NCI-H2081 treated with DMSO at 0.1 percent for 48 hours (cell line): ENCODE data around the gene NRXN3.
A peak's percentile ranks its signal among the peaks of the same experiment; 100 is the strongest.

ENCODE experiments used
- DNase-seq: peaks from one replicate; lab custom pipeline; 2025; lab: John Stamatoyannopoulos, UW

Gene NRXN3

DNA sequence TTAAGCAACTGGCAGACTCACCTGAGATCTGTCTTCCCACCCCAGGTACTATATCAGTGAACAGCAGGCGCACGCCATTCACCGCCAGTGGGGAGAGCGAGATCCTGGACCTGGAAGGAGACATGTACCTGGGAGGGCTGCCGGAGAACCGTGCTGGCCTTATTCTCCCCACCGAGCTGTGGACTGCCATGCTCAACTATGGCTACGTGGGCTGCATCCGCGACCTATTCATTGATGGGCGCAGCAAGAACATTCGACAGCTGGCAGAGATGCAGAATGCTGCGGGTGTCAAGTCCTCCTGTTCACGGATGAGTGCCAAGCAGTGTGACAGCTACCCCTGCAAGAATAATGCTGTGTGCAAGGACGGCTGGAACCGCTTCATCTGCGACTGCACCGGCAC is 544.5 kb downstream of the NRXN3 start:
- DNase-seq = no peak

DNA sequence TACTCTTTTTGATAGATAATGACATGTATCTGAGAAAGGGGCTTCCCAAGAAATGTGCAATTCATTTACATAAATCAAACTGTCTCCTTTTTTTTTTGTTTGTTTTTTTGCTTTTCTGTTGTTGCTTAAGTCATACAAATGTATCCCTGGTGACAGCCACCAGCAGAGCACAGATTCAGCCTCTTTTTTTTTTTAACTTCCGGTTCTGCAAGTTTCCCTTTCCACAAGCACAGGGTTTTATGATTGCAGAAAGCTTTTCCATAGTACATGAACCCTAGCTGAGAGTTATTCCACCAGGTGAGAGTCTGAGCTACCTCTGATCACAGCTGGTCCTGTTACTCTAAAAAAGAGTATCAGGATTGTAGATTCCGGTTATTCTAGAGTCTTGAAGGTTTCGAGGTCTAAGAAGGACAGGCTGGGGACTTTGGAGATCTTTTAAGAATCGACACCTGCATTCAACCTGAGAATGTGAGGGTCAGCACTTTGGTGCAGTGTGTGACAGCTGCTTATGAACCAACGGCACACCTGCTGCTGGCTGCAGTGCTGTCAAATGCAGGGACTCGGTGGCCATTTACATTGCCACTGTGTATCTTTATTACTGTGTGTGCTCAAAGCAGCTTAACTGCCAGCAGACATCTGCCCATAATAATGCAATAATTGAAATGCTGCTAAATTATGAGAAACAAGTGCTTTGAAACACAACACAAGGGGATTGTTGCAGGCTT is 551.7 kb downstream of the NRXN3 start:
- DNase-seq = peak; percentile 11

- peak; percentile 9 for DNase-seq
Measured at GRCh38 chr14:78725086-78725485, 554.9 kb downstream of the NRXN3 start.

DNA sequence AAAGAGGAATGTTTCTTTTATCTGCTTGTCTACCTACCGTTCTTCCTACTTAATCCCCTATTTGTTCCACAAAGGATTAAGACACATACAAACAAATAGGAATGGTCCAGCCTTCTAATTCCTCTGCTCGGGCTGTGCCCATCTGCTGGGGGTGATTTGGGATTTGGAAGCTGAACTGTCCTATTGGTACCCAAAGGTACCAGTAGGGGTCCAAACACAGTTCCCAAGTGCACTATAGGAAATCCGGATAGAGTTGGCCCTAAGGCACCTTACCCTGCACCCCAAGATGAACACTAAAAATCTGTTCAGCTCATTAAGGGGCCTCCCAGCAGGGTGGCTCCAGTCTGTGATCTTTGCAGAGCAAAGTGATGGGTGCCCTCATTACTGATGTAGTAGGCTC is 566.9 kb downstream of the NRXN3 start:
- no peak for DNase-seq

DNA sequence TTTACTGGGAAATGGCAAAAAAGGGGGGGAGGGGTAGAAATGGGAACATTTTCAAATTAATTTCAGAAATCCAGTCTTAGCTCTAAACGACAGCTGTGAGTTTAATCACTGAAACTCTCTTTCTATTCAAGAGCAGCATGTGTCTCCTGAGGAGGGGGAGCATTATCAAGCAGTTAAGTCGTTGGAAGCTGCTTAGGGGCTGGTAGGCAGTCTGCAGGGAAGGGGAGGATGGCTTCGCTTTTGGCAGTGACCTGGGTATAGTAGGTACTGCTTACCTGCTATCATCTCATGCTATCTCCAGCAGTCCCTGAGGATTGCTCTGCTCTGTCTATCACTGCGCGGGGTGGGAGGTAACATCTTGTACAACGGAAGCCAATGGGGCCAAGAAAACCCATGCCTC is 567.4 kb downstream of the NRXN3 start:
- no peak for DNase-seq

GRCh38 chr14:78746086-78746595 is 576.0 kb downstream of the NRXN3 start:
- DNase-seq = no peak

GRCh38 chr14:78747813-78748212 is 577.6 kb downstream of the NRXN3 start:
- no peak for DNase-seq

DNA sequence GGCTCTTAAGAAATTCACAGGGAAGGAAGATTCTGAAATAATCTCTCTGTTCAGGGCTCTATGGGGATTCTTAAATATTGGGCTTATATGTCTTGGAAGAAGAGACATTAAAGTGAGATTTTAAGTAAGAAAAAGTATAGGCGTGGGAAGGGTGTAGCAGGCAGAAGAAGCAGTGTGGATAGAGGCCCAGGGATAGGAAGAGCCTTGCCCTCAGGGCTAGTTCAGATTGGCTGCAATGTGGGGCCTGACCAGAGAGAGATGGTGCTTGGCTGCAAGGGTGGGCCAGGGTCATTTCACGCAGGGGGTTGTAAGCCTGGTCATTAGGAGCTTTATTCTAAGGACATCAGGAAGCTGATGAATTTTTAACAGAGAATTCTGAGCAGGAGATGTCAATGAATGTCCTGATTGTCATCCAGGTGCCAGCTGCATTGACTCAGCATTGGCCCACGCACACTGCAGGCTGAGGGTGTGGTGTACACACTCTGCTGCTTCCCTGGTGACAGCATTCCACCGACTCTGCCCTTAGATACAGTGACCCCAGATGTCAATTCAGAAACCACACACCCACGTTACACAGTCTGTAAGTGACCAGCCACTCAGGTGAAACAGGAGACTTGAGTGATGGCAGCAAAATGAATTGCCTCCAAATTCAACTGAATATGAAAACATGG is 582.5 kb downstream of the NRXN3 start:
- no peak for DNase-seq

GRCh38 chr14:78754059-78754458 is 583.9 kb downstream of the NRXN3 start:
- no peak for DNase-seq

- DNase-seq = peak; percentile 35
Measured at GRCh38 chr14:78758333-78758732, 588.2 kb downstream of the NRXN3 start.

DNA sequence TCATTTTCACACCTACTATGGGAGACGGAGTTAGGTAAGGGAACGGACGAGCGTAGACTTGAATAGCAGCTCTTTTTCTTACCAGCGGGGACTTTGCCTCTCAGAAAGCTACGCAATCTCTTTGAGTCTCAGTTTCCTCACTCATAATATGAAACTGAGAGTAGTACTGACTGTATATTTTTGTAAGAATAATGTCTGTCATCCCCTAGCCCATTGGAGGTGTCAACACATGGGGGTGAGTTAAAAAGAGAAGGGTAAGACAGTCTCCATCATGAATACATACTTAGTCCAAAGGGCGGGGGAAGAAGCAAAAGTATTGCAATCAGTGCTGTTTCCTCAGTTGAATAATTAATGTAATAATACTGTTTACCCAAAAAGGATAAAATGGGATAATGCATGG is 592.2 kb downstream of the NRXN3 start:
- DNase-seq = no peak

DNA sequence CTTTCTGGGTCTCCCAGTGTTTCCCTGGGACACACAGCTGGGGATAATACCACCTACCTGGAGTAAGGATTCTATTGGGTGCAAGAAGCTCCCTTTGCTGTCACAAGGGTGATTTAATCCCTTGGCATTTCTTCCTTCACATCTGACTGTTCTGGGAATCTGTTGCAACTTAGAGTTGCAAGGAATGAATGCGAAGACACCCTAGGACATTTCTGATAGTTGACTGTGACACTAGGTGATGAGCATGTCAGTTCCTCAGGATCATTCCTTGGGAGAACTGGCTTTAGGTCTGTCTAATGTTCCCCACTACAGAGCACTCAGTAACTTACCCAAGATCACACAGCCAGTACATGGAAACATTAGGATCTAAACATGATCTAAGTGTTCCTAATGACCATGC is 593.6 kb downstream of the NRXN3 start:
- DNase-seq = no peak

- no peak for DNase-seq
Measured at GRCh38 chr14:78764240-78764639, 594.1 kb downstream of the NRXN3 start.

DNA sequence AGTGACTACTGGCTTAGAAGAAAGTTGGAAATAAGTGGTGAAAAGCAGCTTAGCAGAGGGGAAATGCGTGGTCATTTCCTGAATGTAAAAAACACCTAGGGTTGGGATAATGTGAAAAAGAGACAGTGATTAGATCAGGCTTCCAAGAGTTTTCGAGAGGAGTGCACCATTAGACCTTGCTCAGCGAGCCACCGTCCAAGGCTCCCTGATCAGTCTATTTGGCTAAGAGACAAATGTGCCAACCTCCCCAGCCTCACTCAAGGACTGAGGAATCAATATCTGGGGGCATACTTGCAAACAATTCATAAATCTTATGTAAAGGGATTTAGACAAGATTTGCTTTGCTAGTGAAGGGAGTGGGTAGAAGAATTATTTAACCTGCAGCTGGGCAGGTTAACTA is 594.5 kb downstream of the NRXN3 start:
- no peak for DNase-seq

GRCh38 chr14:78767436-78767835 is 597.3 kb downstream of the NRXN3 start:
- no peak for DNase-seq

- DNase-seq = no peak
Measured at GRCh38 chr14:78782551-78782950, 612.4 kb downstream of the NRXN3 start.

DNA sequence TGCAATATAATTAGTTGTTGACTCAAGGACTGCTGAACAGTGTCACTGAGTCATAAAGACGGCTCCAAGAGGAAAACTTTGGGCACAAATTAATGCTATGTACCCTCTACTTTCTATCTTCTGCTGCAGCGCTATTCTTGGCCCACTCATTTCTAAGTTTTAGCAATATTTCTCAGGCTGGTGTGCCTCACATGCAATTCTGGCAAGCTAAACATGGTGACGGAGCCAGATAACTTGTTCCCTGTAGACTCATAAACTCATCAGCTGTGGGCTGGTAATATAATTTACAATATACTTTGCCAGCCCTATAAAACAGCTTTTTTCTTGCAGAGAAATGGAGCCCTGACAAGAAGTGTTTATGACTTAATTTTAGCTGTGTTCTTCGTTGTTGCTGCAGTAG is 615.1 kb downstream of the NRXN3 start:
- DNase-seq = no peak

DNA sequence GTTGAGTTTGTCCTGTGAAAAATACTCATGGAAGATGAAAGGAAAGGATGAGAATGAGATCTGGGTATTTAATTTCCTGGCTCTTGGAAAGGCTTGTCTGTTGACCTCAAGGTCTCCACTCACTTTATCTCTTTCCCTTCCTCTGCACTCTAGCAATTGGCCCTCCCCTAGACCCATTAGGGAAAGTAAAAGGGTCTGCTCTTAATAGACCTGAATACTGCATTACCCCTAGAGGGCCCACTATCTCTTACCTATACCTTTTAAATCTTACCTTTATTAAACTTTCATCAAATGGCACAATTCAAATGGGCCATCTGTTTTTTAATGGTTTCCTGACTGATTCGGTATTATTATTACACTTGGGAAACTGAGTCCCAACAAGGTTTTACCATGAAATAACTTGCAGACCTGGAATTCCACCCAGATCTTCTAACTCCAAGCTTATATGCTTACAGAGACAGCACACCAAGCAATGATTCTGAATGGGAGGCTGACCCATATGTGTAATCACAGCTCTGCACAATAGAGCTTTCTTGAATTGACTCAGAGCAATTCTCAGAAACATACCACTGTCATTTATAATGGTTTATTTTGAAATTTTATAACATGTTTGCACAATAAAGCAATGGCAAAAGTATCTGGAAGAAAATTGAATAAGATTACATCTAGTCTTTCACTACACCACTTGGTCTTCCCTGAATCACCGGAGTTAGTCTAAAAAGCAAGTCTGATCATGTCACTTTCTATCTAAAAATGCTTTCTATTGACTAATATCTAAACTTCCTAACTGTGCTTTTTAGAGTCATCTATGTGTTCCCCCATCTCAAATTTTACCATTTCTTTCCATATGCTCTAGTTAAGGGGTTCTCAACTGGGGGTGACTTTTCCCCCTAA is 618.5 kb downstream of the NRXN3 start:
- no peak for DNase-seq

DNA sequence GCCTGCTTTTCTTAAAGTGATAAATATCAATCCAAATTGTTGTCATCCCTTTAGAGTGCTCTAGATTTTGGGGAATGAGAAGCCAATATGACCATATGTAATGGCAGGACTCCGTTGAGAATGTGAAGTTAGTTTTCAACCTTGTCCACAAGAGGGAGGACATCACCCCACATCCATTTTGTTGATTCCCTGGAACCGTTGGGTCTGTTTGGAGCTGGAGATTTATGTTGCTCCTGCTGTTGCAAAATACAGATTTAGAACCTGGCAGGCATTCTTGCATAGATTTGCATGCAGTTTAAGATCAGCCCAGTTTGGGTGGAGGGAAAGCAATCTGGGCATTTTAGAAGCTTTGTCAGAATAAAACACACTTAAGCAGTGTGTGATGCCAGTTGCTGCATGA is 620.1 kb downstream of the NRXN3 start:
- DNase-seq = no peak

DNA sequence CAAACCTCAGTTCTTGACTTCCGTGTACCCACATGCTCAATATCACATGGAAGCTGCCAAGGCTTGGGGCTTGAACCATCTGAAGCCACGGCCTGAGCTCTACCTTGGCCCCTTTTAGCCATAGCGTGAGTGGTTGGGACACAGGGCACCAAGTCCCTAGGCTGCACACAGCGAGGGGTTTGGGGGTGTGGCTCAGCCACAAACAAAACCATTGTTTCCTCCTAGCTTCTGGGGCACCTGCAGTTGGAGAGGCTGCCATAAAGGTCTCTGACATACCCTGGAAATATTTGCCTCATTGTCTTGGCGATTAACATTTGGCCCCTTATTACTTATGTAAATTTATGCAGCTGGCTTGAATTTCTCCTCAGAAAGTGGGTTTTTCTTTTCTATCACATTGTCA is 628.6 kb downstream of the NRXN3 start:
- no peak for DNase-seq

GRCh38 chr14:78805570-78805969 is 635.4 kb downstream of the NRXN3 start:
- DNase-seq = no peak

- DNase-seq = no peak
Measured at GRCh38 chr14:78823035-78823434, 652.9 kb downstream of the NRXN3 start.

DNA sequence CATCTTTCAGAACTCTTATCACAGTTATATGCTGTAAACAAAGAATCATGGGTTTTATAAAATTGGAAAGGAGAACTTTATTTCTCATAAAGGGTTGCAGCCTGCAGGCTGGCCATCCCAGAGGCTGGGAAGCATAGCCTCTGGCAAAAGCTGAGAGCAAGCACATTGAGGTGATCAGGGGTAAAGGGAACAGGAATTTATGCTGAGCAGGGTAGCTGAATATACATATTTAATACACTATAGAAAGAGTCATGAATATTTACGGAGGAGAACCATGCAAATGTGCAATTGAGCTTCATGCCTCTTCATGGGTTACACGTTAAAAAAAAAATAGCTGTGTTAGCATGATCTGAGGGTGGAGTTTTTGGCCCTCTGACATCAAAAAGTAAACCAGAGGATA is 653.3 kb downstream of the NRXN3 start:
- no peak for DNase-seq
